Amniotic stem cell (primary cell): ENCODE results near the gene TTC38.

Experiments used
- DNase-seq: peaks from one replicate; lab custom pipeline; 2025; lab: John Stamatoyannopoulos, UW

The TTC38 gene

GRCh38 chr22:46278656-46279645 lies 11.1 kb downstream of the TTC38 start:
- DNase-seq, result no peak

GRCh38 chr22:46280063-46280817 lies 12.4 kb downstream of the TTC38 start:
- no peak for DNase-seq

- DNase-seq, result no peak
Measured at GRCh38 chr22:46280999-46281623, 13.3 kb downstream of the TTC38 start.

- no peak for DNase-seq
Measured at GRCh38 chr22:46281866-46282678, 14.3 kb downstream of the TTC38 start.

GRCh38 chr22:46286006-46286405 lies 18.2 kb downstream of the TTC38 start:
- DNase-seq, result no peak

GRCh38 chr22:46286941-46287872 lies 19.4 kb downstream of the TTC38 start:
- DNase-seq, result no peak

GRCh38 chr22:46287873-46288751 lies 20.3 kb downstream of the TTC38 start:
- DNase-seq, result no peak

GRCh38 chr22:46288846-46289243 lies 21.0 kb downstream of the TTC38 start:
- DNase-seq, result no peak

- DNase-seq, result no peak
Measured at GRCh38 chr22:46289244-46289891, 21.6 kb downstream of the TTC38 start.

- DNase-seq, result no peak
Measured at GRCh38 chr22:46290121-46290842, 22.5 kb downstream of the TTC38 start.

GRCh38 chr22:46290843-46291785 lies 23.3 kb downstream of the TTC38 start:
- DNase-seq, result no peak

GRCh38 chr22:46292173-46292572 lies 24.4 kb downstream of the TTC38 start:
- no peak for DNase-seq

- DNase-seq, result no peak
Measured at GRCh38 chr22:46292732-46293131, 24.9 kb downstream of the TTC38 start.

GRCh38 chr22:46293577-46294260 lies 25.9 kb downstream of the TTC38 start:
- DNase-seq, result peak; percentile 51

GRCh38 chr22:46294784-46295183 lies 27.0 kb downstream of the TTC38 start:
- no peak for DNase-seq

GRCh38 chr22:46295277-46295971 lies 27.6 kb downstream of the TTC38 start:
- DNase-seq, result no peak
